GM21737 (cell line): ENCODE results near the gene NSL1.
"Not testable (repeated sequence)": the region's sequence is repeated elsewhere in the genome, so short reads cannot be mapped to it uniquely, and the experiment has no call there.

Experiments
- ATAC-seq: cut with Tn5 transposase; IDR thresholded peaks from one replicate; pipeline ENCODE4 v1.9.1; 2021; ENCODE audit warnings: mild to moderate bottlenecking, moderate library complexity; ENCODE audit not compliant: unreplicated experiment

Gene NSL1

GRCh38 chr1:212783976-212784375, 7.6 kb downstream of the NSL1 start:
- no peak for ATAC-seq

GRCh38 chr1:212782422-212783154, 9.0 kb downstream of the NSL1 start:
- no peak for ATAC-seq

- ATAC-seq, result no peak
Measured at GRCh38 chr1:212781225-212781624, 10.4 kb downstream of the NSL1 start.

- no peak for ATAC-seq
Measured at GRCh38 chr1:212780759-212781158, 10.8 kb downstream of the NSL1 start.

- ATAC-seq, result not testable (repeated sequence)
Measured at GRCh38 chr1:212779086-212779485, 12.5 kb downstream of the NSL1 start.

GRCh38 chr1:212777151-212777550, 14.4 kb downstream of the NSL1 start:
- ATAC-seq, result no peak

- no peak for ATAC-seq
Measured at GRCh38 chr1:212775241-212775640, 16.3 kb downstream of the NSL1 start.

GRCh38 chr1:212774584-212774983, 17.0 kb downstream of the NSL1 start:
- ATAC-seq, result no peak

GRCh38 chr1:212773011-212773410, 18.6 kb downstream of the NSL1 start:
- no peak for ATAC-seq

GRCh38 chr1:212771341-212771740, 20.2 kb downstream of the NSL1 start:
- no peak for ATAC-seq

- ATAC-seq, result no peak
Measured at GRCh38 chr1:212769459-212770167, 22.0 kb downstream of the NSL1 start.

- not testable (repeated sequence) for ATAC-seq
Measured at GRCh38 chr1:212766825-212767224, 24.8 kb downstream of the NSL1 start.

- ATAC-seq, result not testable (repeated sequence)
Measured at GRCh38 chr1:212764718-212765281, 26.8 kb downstream of the NSL1 start.

- no peak for ATAC-seq
Measured at GRCh38 chr1:212762839-212763238, 28.7 kb downstream of the NSL1 start.

- ATAC-seq, result no peak
Measured at GRCh38 chr1:212762234-212762633, 29.3 kb downstream of the NSL1 start.

GRCh38 chr1:212760126-212760823, 31.3 kb downstream of the NSL1 start:
- no peak for ATAC-seq

GRCh38 chr1:212759683-212760082, 31.9 kb downstream of the NSL1 start:
- no peak for ATAC-seq

GRCh38 chr1:212754680-212755079, 36.9 kb downstream of the NSL1 start:
- ATAC-seq, result no peak

GRCh38 chr1:212754193-212754592, 37.4 kb downstream of the NSL1 start:
- peak; percentile 52 for ATAC-seq

GRCh38 chr1:212753749-212754148, 37.8 kb downstream of the NSL1 start:
- no peak for ATAC-seq

- ATAC-seq, result no peak
Measured at GRCh38 chr1:212752934-212753497, 38.6 kb downstream of the NSL1 start.
